Measurements from ENCODE around the gene CMIP.

CMIP gene

GRCh38 chr16:81679721-81680430 is 235.3 kb downstream of the CMIP start:
- H3K79me2 ChIP-seq (ENCODE audit: insufficient read depth, low read length), result no peaks in the 10 kb centered on the region
- no peaks in the 10 kb centered on the region for H3F3A ChIP-seq (ENCODE audit: insufficient read depth)
- TF ChIP-seq EZH2phosphoT487 (conservative IDR thresholded peaks at IDR 0.05; ENCODE audit: low read length), result no peak
- TF ChIP-seq, protein P1, sequence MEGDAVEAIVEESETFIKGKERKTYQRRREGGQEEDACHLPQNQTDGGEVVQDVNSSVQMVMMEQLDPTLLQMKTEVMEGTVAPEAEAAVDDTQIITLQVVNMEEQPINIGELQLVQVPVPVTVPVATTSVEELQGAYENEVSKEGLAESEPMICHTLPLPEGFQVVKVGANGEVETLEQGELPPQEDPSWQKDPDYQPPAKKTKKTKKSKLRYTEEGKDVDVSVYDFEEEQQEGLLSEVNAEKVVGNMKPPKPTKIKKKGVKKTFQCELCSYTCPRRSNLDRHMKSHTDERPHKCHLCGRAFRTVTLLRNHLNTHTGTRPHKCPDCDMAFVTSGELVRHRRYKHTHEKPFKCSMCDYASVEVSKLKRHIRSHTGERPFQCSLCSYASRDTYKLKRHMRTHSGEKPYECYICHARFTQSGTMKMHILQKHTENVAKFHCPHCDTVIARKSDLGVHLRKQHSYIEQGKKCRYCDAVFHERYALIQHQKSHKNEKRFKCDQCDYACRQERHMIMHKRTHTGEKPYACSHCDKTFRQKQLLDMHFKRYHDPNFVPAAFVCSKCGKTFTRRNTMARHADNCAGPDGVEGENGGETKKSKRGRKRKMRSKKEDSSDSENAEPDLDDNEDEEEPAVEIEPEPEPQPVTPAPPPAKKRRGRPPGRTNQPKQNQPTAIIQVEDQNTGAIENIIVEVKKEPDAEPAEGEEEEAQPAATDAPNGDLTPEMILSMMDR (IDR thresholded peaks at IDR 0.05; ENCODE audit: insufficient read depth, low read length, poor library complexity, severe bottlenecking), result no peak
- no peaks in the 10 kb centered on the region for H3K9me3 ChIP-seq (ENCODE audit: insufficient read depth, low read length)
- H3K27me3 ChIP-seq (ENCODE audit: low read length), result no peaks in the 10 kb centered on the region
- H3K4me2 ChIP-seq (ENCODE audit: low read depth, low read length, poor library complexity, severe bottlenecking), result no peak overlapping the region
- H3K36me3 ChIP-seq (ENCODE audit: low read length), result no peaks in the 10 kb centered on the region
- no peak overlapping the region for H3K9ac ChIP-seq (ENCODE audit: low read length)
- H3K9me2 ChIP-seq (replicated peaks; ENCODE audit: insufficient read depth, low read length), result no peaks in the 10 kb centered on the region
- H4K20me1 ChIP-seq (ENCODE audit: low read depth, low read length), result no peaks in the 10 kb centered on the region
- no peak overlapping the region for H3K4me3 ChIP-seq (ENCODE audit: insufficient read depth, low read length, poor library complexity, severe bottlenecking)
- no peak overlapping the region for H2AFZ ChIP-seq (ENCODE audit: low read depth, low read length, severe bottlenecking)
- H3K27ac ChIP-seq (ENCODE audit: low read depth, low read length), result no peak overlapping the region

DNA sequence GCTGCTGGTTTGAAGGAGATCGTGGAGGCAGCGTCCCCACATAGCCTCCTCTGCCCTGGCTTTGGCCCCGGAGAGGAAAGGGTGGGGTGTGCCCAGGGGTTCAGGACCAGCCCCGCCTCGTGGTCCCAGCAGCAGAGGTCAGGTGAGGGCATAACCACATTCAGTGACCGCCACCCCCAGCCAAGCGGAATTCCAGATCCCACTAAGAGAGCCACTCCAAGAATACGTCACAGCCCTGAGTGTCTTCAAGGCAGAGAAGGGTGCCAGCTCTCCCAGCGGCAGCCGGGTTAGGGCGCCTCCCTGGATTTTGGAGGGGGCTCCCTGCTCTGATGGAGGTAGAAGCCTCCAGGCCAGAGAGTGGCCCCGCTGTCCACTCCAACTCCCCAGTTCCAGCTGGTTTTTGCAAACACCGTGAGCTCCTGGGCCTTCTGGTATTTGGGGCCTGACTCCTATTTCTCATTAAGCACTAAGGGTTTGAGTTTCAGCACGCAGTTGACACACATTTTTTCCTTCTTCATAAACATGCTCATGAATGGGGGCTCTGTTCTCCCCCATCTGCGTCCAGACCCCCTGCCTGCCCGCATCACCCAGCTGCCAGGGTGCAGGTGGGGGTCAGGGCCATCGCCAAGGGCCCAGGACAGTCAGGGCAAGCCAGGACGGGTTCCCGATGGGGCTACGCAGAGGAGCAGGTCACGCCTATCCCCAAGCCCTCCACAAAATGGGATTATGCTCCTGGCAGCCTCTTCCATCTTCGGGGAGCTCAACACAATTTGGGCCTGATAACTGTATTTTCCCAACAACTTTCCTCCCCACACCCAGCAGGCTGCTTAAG is 236.1 kb downstream of the CMIP start:
- no peaks in the 10 kb centered on the region for H3K79me2 ChIP-seq (ENCODE audit: insufficient read depth, low read length)
- H3K27ac ChIP-seq (ENCODE audit: low read depth, low read length), result no peak overlapping the region
- no peak overlapping the region for H3K4me3 ChIP-seq (ENCODE audit: insufficient read depth, low read length, poor library complexity, severe bottlenecking)
- no peaks in the 10 kb centered on the region for H3K9me3 ChIP-seq (ENCODE audit: insufficient read depth, low read length)
- no peak overlapping the region for H3K4me2 ChIP-seq (ENCODE audit: low read depth, low read length, poor library complexity, severe bottlenecking)
- no peaks in the 10 kb centered on the region for H3F3A ChIP-seq (ENCODE audit: insufficient read depth)
- no peak overlapping the region for H2AFZ ChIP-seq (ENCODE audit: low read depth, low read length, severe bottlenecking)
- no peaks in the 10 kb centered on the region for H4K20me1 ChIP-seq (ENCODE audit: low read depth, low read length)
- no peak overlapping the region for H3K9ac ChIP-seq (ENCODE audit: low read length)
- no peaks in the 10 kb centered on the region for H3K9me2 ChIP-seq (replicated peaks; ENCODE audit: insufficient read depth, low read length)
- H3K27me3 ChIP-seq (ENCODE audit: low read length), result no peaks in the 10 kb centered on the region
- no peak for TF ChIP-seq EZH2phosphoT487 (conservative IDR thresholded peaks at IDR 0.05; ENCODE audit: low read length)
- TF ChIP-seq, protein P1 (IDR thresholded peaks at IDR 0.05; ENCODE audit: insufficient read depth, low read length, poor library complexity, severe bottlenecking), result no peak
- H3K36me3 ChIP-seq (ENCODE audit: low read length), result no peaks in the 10 kb centered on the region

GRCh38 chr16:81681311-81681710 is 236.7 kb downstream of the CMIP start:
- Histone ChIP-seq H3K4me3 (ENCODE audit: insufficient read depth, low read length, poor library complexity, severe bottlenecking) (no peak overlapping the region), H3K79me2 (ENCODE audit: insufficient read depth, low read length) (no peaks in the 10 kb centered on the region), H3K36me3 (ENCODE audit: low read length) (no peaks in the 10 kb centered on the region), H3K9me2 (replicated peaks; ENCODE audit: insufficient read depth, low read length) (no peaks in the 10 kb centered on the region), H3K27ac (ENCODE audit: low read depth, low read length) (no peak overlapping the region), H4K20me1 (ENCODE audit: low read depth, low read length) (no peaks in the 10 kb centered on the region), H3K9me3 (ENCODE audit: insufficient read depth, low read length) (no peaks in the 10 kb centered on the region), H3K27me3 (ENCODE audit: low read length) (no peaks in the 10 kb centered on the region), H2AFZ (ENCODE audit: low read depth, low read length, severe bottlenecking) (no peak overlapping the region), H3K4me2 (ENCODE audit: low read depth, low read length, poor library complexity, severe bottlenecking) (no peak overlapping the region), H3K9ac (ENCODE audit: low read length) (no peak overlapping the region), H3F3A (ENCODE audit: insufficient read depth) (no peaks in the 10 kb centered on the region)
- TF ChIP-seq, protein P1 (IDR thresholded peaks at IDR 0.05; ENCODE audit: insufficient read depth, low read length, poor library complexity, severe bottlenecking), result no peak
- TF ChIP-seq EZH2phosphoT487 (conservative IDR thresholded peaks at IDR 0.05; ENCODE audit: low read length), result no peak
